LNCAP (cell line): Measurements from ENCODE around the gene SUSD4.

Experiments
- TF ChIP-seq, protein P1 (sequence below): fragments of 450-650 bp; IDR thresholded peaks from 2 replicates; pipeline ENCODE4 v1.5.1; 2017; ENCODE audit warnings: mild to moderate bottlenecking

The SUSD4 gene

DNA sequence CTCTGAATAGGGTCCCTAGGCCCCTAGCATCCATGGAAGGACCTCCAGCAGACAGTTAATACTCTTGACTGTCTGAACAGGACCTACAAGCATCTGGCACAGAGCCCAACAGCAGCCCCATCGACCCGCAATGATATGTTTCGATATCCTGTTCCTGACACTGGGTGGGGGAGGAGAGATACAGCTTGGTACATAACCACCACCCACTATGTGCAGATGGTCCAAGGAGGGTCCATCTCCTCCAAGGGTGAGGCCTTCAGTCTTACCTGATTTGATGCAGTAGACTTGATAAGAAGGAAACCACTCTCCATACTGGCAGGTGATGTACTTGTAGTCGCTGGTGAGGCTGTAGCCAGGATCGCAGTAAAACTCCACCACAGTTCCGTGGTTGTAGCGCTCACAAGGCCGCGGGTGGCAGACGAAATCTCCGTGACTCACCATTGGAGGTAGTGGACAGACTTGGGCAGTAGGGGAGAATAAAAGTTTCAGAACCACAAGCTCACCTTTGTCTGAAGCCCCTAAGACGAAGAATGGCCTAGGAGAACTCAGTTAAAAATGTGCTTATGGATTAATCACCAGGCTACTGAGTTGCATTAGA is 134.9 kb downstream of the SUSD4 start:
- TF ChIP-seq, protein P1, sequence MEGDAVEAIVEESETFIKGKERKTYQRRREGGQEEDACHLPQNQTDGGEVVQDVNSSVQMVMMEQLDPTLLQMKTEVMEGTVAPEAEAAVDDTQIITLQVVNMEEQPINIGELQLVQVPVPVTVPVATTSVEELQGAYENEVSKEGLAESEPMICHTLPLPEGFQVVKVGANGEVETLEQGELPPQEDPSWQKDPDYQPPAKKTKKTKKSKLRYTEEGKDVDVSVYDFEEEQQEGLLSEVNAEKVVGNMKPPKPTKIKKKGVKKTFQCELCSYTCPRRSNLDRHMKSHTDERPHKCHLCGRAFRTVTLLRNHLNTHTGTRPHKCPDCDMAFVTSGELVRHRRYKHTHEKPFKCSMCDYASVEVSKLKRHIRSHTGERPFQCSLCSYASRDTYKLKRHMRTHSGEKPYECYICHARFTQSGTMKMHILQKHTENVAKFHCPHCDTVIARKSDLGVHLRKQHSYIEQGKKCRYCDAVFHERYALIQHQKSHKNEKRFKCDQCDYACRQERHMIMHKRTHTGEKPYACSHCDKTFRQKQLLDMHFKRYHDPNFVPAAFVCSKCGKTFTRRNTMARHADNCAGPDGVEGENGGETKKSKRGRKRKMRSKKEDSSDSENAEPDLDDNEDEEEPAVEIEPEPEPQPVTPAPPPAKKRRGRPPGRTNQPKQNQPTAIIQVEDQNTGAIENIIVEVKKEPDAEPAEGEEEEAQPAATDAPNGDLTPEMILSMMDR = no peak

DNA sequence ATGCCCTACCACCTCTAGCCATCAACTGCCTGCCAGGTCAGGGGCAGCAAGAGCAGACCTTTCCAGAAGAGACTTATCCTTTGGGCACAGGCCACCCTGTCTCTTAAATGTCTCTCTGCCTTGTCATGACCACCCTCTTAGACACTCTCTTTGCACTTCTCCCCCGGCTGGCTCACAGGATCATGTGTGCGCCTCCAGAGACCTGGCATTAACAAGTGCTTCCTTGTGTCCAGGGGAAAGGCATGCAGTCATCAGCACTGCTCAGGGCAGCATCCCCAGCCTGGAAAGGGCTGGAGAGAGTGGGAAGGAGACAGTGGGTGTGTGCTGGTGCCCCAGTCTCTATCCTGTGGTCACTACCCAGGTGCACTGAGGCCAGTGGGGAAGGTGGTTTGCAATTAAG is 135.8 kb downstream of the SUSD4 start:
- TF ChIP-seq, protein P1 = no peak

DNA sequence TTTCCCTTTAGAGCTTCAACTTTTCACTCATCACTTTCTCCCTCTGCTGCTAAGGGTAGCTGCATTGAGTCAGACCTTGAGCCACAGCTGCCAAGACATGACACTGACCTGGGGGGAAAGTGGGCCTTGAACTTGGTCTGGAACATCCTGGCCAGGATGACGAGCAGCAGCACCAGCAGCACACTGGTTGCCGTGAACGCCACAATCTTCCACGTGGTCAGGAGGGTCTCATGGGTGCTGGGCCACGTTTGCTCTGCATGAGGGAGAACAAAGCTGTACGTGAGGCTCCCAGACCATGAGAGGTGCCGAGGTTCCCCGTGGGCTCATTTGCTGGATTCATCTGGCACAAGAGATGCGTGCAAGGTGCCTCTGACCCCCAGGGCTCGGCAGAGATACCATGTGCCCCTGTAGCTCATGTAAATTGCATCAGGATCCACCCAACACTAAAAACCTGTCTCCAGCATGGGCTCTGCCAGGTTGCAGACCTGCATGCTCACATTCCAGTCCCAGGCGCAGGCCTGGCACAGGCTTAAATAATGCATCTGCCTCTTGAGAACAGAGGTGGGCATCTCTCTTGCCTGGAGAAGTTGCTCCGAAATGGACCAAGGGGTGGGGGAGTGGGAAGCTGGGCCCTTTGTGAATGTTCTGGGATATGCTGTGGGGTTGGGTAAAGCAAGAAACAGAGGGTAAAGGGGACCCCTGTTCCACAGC is 136.3 kb downstream of the SUSD4 start:
- TF ChIP-seq, protein P1 = no peak

DNA sequence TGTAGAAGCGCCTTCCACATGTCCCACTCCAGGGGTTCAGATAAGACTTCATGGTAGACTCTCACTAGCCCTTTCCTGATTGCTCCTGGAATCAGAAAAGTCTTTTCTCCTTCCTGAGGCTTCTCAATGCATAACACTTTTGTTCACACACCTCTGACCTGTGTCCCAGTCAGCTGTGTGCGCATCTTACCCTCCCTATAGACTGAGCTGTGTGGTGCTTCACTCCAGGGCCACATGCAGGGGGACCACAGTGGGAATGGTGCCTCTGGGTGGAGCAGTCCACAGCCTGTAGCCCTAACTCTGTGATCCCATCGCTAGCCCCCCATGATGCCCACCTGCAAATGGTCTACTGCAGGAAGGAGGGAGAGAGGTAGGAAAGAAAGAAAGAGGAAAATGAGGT is 136.9 kb downstream of the SUSD4 start:
- TF ChIP-seq, protein P1 = no peak

DNA sequence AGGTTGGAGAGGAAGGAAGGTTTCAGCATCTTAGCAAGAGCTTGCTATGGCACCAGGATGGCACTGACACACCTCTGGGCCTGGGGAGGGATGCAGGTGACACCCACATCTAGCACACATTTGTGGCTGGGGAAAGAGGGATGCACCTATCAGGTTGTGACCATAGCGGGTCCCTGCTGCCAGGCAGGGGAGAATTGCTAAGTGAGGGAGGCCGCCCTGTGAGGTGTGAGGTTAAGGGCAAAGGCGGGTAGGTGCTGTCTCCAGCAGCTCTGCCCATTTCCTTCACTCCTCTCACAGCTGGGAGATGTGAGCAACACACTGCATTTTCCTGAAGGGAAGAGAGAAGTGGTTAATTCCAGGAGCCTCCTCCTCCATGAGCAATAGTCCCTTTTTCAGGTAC is 137.7 kb downstream of the SUSD4 start:
- TF ChIP-seq, protein P1 = no peak

DNA sequence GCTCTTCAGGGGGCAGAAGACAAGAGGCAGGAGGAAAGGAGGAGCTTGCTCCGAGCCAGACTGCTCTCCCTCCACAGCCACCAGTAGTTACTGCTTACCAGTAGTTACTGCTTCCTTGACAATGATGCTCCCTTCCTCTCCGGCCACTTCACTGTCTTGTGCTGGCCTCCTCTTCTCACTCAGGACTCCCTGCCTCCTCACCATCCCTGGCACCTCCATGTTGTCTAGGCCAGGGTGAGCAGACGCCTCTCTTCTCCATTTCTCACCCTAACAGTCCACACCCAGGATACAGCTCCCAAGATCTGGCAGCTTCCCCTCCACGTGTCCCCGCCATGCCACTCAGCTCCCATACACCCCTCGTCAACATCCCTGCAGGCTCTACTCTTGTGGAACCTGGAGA is 138.5 kb downstream of the SUSD4 start:
- TF ChIP-seq, protein P1 = no peak

DNA sequence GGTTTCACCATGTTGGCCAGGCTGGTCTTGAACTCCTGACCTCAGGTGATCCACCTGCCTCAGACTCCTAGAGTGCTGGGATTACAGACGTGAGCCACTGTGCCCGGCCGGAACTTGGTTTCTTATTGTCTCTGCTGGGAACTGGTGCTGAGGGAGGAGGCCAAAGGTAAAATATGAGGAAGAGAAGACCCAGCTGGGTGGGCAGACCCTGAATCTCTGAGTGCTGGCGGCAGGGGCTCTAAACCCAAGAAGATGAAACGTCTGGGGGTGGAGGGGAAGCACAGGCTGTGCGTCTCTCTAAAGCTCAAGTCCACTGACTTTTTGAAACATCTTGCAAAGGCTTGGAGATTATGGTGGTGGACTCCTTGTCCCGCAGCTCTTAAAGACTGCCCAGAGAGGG is 138.9 kb downstream of the SUSD4 start:
- TF ChIP-seq, protein P1 = no peak
